Memory B cell (primary cell): ENCODE data around the gene C5orf22.
A peak's percentile ranks its signal among the peaks of the same experiment; 100 is the strongest.

Source experiments
- ATAC-seq: fragments of 150-1000 bp; cut with Tn5 transposase; 2 replicates; pipeline ENCODE4 v1.10.0; 2021; ENCODE audit warnings: low read depth, mild to moderate bottlenecking, moderate library complexity
- DNase-seq, 2 donors: peaks; one replicate each; pipeline ENCODE4 v3.0.0; 2022; ENCODE audit warnings: low spot score in 2 of 2
- H3K27ac Mint-ChIP-seq: one replicate; pipeline ENCODE4 v1.8.0; 2022; ENCODE audit warnings: mild to moderate bottlenecking, moderate library complexity, mixed read lengths
- H3K27me3 Mint-ChIP-seq: one replicate; pipeline ENCODE4 v1.8.0; 2022; ENCODE audit warnings: mixed read lengths
- H3K36me3 Mint-ChIP-seq: one replicate; pipeline ENCODE4 v1.8.0; 2022; ENCODE audit warnings: mild to moderate bottlenecking, mixed read lengths
- H3K4me1 Mint-ChIP-seq: one replicate; pipeline ENCODE4 v1.8.0; 2022; ENCODE audit warnings: mixed read lengths
- H3K4me3 Mint-ChIP-seq: one replicate; pipeline ENCODE4 v1.8.0; 2022; ENCODE audit warnings: mild to moderate bottlenecking, moderate library complexity, mixed read lengths
- H3K9me3 Mint-ChIP-seq: one replicate; pipeline ENCODE4 v1.8.0; 2022; ENCODE audit warnings: mixed read lengths

C5orf22 gene

DNA sequence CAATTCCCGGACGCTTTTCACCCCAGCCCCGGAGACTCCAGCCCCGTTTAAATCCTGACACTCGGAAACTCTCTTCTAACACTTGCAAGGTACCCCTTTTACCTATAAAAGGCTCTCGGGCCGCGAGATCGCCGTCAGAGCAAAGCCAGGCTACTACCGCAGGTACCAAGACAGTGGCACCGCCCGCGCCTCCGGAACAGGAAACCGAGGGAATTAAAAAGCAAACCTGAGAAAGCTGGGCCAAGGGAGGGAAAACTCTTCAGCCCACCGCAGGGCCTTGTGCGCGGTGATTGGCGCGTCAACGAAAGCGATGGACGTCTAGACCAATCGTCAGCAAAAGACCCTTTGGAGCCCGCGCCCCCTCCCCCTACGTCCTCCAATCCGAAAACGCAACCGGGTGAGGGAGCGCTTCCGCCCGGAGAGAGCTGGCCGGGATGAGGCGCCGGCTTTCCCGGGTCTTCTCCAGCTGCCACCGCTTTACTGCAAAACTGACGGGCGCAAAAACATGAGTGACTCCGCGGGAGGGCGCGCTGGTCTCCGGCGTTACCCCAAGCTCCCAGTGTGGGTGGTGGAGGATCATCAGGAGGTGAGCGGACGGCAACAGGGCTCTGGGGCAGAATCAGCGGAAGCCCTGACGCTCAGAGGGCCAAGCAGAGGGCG lies at the start of gene C5orf22, which contains the start of gene DROSHA:
C5orf22 (plus strand) TSS at position 414 of the 660 bp plus-strand sequence; CDS start at position 506, 92 bp downstream.
DROSHA (minus strand) TSS at position 206 of the 660 bp plus-strand sequence. CDS start 3,034 bp downstream, outside the sequence.
- H3K4me1 Mint-ChIP-seq, result peaks cover 28% of the 10 kb centered on the region
- no peaks in the 10 kb centered on the region for H3K9me3 Mint-ChIP-seq
- ATAC-seq, result peak; percentile 92
- peaks cover 18% of the 10 kb centered on the region for H3K36me3 Mint-ChIP-seq
- H3K27me3 Mint-ChIP-seq, result no peaks in the 10 kb centered on the region
- H3K4me3 Mint-ChIP-seq, result peak within 1 kb of the TSS; percentile 92
- peak; percentile 66 to 71 for DNase-seq
- peak within 1 kb of the TSS; percentile 71 for H3K27ac Mint-ChIP-seq

DNA sequence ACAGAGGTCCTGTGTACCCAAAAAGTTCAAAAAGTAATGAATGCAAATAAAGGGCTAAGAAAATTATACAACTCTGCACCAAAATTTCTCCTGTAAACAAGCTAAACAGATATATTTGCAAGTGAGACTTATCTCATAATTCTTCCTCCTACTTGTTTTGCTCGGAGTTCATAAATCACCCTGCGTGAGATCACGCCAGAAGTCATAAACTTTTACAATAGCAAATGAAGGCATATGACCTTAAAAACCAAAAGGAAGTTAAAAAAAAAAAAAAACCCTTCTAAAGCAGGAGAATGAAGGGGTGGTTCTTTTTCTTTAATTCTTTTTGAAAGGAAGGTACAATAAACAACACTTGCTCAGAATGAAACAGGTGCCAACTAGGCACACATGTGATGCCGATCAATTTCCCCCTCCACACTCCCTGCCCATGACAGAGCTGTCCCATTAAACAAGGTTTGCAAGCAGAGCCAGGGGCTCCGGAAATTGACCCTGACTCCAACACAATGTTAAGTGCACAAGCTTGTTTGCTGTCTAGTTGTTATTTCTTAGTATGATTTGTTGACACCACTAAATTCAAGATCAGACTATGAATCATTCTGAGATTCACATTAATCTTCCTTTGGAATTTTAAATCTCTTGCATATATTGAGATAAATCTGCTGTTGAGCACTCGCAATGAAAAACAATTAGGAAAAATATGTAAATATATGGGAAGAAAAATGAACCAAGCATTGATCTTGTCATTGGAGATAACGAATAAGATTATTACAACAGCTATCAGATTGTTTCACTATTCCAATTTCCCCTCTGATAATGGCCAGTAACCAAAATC lies 46.5 kb upstream of the C5orf22 start:
- H3K9me3 Mint-ChIP-seq, result no peaks in the 10 kb centered on the region
- peaks cover 37% of the 10 kb centered on the region for H3K36me3 Mint-ChIP-seq
- no peak overlapping the region for H3K27ac Mint-ChIP-seq
- no peaks in the 10 kb centered on the region for H3K4me1 Mint-ChIP-seq
- H3K27me3 Mint-ChIP-seq, result no peaks in the 10 kb centered on the region
- DNase-seq, result no peak
- no peak overlapping the region for H3K4me3 Mint-ChIP-seq
- no peak for ATAC-seq

DNA sequence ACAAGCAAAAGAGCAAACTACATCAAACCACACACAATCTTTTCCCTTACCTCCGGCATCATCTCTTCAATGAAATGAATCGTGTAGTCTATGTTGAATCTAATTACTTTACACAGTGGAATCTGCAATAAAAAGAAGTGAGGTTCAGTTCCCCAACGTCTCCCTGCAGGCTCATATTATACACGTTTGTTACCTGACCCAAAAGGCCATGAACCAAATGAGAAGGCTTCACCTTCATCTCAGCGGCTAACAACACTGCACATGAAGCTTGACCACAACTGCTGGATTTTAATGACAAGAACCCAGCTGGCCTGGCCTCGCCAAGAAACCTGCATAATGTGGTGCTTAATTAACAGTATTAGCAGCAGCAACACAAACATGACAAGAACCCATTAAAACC lies 45.7 kb upstream of the C5orf22 start:
- Mint-ChIP-seq H3K36me3 (peaks cover 33% of the 10 kb centered on the region), H3K27ac (no peak overlapping the region)

DNA sequence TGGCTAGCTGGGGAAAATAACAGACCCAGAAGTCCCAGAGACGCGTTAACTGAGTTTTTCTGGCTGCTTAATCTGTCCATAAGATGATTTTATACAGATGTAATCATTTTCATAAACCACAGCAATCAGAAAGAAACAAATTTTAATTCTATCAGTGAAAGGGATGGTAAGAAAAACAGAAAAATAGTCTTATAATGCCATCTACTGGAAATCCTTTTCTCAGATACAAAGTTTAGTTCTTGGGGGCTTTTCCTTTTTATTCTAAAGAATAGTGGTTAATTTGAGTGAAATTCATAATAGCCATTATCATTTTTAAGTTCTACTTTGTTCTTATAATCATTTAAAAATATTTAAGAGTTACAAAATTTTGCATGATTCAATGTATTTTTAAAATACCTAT lies 44.6 kb upstream of the C5orf22 start:
- Mint-ChIP-seq H3K27me3 (no peaks in the 10 kb centered on the region), H3K4me1 (no peaks in the 10 kb centered on the region), H3K27ac (no peak overlapping the region), H3K36me3 (peaks cover 28% of the 10 kb centered on the region), H3K4me3 (no peak overlapping the region), H3K9me3 (no peaks in the 10 kb centered on the region)
- no peak for ATAC-seq
- no peak for DNase-seq

More for the DNA sequence above, 45.7 kb upstream of the C5orf22 start:
- ATAC-seq (no peak), DNase-seq (no peak)
- Mint-ChIP-seq H3K27me3 (no peaks in the 10 kb centered on the region), H3K4me1 (no peaks in the 10 kb centered on the region), H3K9me3 (no peaks in the 10 kb centered on the region), H3K4me3 (no peak overlapping the region)

DNA sequence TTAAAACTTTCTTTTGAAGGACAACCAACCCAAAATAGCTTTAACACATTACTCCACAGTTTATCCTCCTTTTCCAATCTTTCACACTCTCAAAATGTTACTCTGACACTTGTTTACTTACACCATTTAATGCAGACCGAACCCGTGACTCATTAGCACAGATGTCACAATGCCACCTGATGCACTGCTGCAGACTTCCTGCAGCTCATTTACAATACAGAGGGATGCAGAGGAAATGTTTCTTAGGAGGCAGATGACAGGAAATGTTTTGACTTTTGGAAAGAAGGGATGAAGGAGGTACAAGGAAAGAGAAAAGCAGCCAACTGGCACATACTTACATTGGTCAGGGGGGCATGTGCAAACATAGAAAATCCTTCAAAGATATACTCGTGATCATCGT lies 39.2 kb upstream of the C5orf22 start:
- Mint-ChIP-seq H3K36me3 (peaks cover 40% of the 10 kb centered on the region), H3K27me3 (no peaks in the 10 kb centered on the region), H3K4me3 (no peak overlapping the region), H3K4me1 (no peaks in the 10 kb centered on the region), H3K9me3 (no peaks in the 10 kb centered on the region), H3K27ac (no peak overlapping the region)
- DNase-seq (no peak), ATAC-seq (no peak)

DNA sequence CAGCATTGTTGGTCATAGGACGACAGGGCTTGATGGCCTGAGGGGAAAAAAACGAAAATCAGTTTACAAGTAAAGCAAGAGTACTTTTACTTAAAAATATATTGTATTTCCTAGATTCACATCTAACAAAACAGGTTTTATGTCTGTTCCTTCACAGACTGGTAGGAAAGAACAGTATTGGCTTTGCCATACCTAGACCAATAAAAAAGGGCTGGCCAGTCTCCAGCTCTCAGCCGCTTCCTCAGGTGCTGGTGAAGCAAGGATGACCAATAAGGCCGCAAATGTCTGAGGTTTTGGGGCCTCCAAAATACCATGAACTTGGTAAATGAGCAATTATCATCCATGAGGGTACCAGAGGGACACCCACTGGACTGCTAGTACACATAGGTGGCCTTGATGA lies 36.8 kb upstream of the C5orf22 start:
- no peak overlapping the region for H3K4me3 Mint-ChIP-seq
- peaks cover 42% of the 10 kb centered on the region for H3K36me3 Mint-ChIP-seq
- H3K27me3 Mint-ChIP-seq, result no peaks in the 10 kb centered on the region
- DNase-seq (no peak), ATAC-seq (no peak)
- no peaks in the 10 kb centered on the region for H3K9me3 Mint-ChIP-seq
- H3K27ac Mint-ChIP-seq, result no peak overlapping the region
- H3K4me1 Mint-ChIP-seq, result no peaks in the 10 kb centered on the region

DNA sequence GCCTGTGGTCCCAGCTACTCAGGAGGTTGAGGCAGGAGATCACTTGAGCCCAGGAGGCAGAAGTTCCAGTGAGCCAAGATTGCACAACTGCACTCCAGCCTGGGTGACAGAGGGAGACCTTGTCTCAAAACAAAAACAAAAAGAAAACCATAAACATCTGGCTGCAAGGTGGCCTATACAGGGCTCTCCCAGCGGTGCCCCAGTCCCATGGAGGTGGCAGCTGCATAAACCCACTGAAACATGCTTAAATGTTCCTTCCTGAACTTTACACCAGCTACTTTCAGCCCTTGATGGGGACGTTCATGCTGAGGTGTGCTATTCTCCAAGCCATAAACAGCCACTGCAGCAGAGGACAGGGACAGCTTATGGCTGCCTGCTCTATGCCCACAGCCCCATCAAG lies 35.8 kb upstream of the C5orf22 start:
- H3K27me3 Mint-ChIP-seq, result no peaks in the 10 kb centered on the region
- DNase-seq, result no peak
- ATAC-seq, result no peak
- no peak overlapping the region for H3K4me3 Mint-ChIP-seq
- no peaks in the 10 kb centered on the region for H3K4me1 Mint-ChIP-seq
- no peaks in the 10 kb centered on the region for H3K9me3 Mint-ChIP-seq
- H3K36me3 Mint-ChIP-seq, result peaks cover 45% of the 10 kb centered on the region
- H3K27ac Mint-ChIP-seq, result no peak overlapping the region

DNA sequence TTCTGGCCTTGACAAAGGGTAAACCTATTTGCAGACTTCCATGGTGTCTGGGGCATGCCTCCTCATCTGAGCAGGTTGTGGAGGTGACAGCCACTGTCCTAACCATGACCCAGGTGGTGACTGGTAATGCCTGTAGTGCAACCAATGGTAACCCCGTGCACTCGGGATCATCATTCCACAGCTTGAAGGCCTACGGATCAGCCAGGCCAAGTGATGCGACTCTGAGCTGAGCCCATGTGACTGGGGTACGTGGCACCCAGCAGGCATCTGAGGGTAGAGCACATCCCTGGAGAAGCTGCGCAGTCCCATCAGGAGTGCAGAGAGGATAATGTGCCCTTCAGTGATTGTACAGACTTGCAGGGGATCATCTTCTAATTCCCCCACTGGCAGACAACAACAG lies 35.2 kb upstream of the C5orf22 start:
- no peaks in the 10 kb centered on the region for H3K27me3 Mint-ChIP-seq
- no peak overlapping the region for H3K27ac Mint-ChIP-seq
- H3K4me1 Mint-ChIP-seq, result no peaks in the 10 kb centered on the region
- DNase-seq (no peak), ATAC-seq (no peak)
- no peak overlapping the region for H3K4me3 Mint-ChIP-seq
- H3K9me3 Mint-ChIP-seq, result no peaks in the 10 kb centered on the region
- H3K36me3 Mint-ChIP-seq, result peaks cover 45% of the 10 kb centered on the region

DNA sequence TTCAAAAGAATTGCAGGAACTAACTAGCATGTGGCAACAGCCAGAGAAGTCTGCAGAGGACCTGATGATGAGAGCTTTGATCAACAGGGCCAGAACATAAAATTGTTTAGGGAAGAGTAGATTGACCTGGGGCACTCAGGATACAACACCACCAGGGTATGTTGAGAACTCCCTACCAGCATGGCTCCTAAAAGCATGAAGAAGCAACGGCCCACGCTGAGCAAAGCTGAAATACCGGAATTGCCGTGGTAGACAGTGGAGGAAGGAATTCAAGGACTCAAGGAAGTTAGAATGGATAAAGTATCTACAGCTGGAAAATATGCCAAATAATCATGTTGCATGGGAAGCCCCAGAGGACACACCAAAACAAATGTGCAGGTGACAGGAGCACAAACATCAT lies 31.8 kb upstream of the C5orf22 start:
- Mint-ChIP-seq H3K27me3 (no peaks in the 10 kb centered on the region), H3K27ac (no peak overlapping the region), H3K9me3 (no peaks in the 10 kb centered on the region), H3K4me3 (no peak overlapping the region), H3K4me1 (no peaks in the 10 kb centered on the region), H3K36me3 (peaks cover 55% of the 10 kb centered on the region)
- ATAC-seq (no peak), DNase-seq (no peak)

DNA sequence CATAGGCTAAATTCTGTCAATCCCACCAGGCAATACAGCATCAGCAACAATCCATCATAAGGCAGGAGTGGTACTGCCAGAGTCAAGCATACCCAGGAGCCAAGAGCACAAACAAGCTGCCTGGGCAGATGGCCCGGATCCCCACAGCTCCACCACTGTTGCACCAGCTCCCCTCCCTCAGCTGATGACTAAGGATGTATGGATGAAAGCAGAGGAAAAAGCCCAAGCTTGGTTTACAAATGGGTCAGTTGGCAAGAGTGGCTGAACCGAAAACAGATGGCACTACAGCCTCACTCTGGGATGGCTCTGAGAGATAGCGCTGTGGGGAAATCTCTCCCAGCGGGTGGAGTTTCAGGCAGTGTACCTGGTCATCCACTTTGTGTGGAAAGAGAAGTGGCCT lies 29.6 kb upstream of the C5orf22 start:
- H3K4me3 Mint-ChIP-seq, result no peak overlapping the region
- DNase-seq (no peak), ATAC-seq (no peak)
- peaks cover 48% of the 10 kb centered on the region for H3K36me3 Mint-ChIP-seq
- no peaks in the 10 kb centered on the region for H3K4me1 Mint-ChIP-seq
- no peaks in the 10 kb centered on the region for H3K9me3 Mint-ChIP-seq
- no peaks in the 10 kb centered on the region for H3K27me3 Mint-ChIP-seq
- no peak overlapping the region for H3K27ac Mint-ChIP-seq

DNA sequence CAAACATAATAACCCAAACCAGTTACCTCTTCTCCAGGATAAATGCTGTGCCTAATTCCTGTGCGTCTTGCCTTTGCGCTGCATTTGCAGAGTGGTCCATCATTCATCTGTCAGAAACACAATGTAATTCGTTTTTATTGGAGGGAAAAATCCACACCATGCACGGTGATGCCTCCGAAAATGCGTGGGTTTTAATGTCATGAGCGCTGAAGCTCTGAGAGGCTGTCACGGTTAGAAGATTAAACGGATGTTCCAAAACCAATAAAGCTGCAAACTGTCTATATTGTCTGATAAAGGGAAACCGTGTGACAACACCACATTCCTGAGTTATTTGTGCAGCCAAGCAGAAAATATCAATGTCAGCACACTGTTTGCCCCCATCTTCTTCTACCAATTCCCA lies 27.6 kb upstream of the C5orf22 start:
- Mint-ChIP-seq H3K9me3 (no peaks in the 10 kb centered on the region), H3K4me1 (no peaks in the 10 kb centered on the region), H3K27ac (no peak overlapping the region), H3K36me3 (peaks cover 46% of the 10 kb centered on the region), H3K27me3 (no peaks in the 10 kb centered on the region), H3K4me3 (no peak overlapping the region)
- DNase-seq (no peak), ATAC-seq (no peak)

DNA sequence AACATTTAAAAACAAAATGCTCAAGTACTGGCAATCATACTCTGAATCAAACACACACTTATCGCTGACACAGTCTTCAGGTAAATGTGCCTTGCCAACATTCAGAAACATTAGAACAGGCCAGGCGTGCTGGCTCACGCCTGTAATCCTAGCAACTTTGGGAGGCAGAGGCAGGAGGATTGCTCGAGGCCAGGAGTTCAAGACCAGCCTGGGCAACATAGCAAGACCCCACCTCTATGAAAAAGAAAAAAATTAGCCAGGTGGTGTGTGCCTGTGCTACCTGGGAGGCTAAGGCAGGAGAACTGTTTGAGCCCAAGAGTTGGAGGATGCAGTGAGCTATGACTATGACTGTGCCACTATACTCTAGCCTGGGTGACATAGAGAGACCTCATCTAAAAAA lies 20.8 kb upstream of the C5orf22 start:
- DNase-seq, result no peak
- no peak overlapping the region for H3K4me3 Mint-ChIP-seq
- H3K27me3 Mint-ChIP-seq, result no peaks in the 10 kb centered on the region
- ATAC-seq, result no peak
- H3K9me3 Mint-ChIP-seq, result no peaks in the 10 kb centered on the region
- H3K36me3 Mint-ChIP-seq, result peaks cover 43% of the 10 kb centered on the region
- H3K4me1 Mint-ChIP-seq, result no peaks in the 10 kb centered on the region
- no peak overlapping the region for H3K27ac Mint-ChIP-seq

DNA sequence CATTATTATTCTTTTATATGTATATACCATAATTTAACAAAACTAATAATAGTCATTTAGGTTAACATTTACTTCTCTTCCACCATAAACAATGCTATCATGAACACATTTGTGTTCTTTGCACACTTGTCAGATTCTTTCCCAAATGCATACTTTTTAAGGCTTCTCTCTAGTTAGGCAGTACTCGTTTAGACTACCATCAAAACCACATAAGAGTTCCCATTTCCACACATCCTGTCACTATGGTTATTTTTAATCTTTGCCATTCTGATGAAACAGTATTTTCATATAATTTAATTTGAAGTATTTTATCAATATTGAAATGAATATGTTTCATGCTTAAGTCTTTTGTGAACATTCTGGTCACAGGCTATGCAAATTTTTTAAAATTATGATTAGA lies 15.3 kb upstream of the C5orf22 start:
- H3K9me3 Mint-ChIP-seq, result no peaks in the 10 kb centered on the region
- ATAC-seq (no peak), DNase-seq (no peak)
- H3K27me3 Mint-ChIP-seq, result no peaks in the 10 kb centered on the region
- H3K4me3 Mint-ChIP-seq, result no peak overlapping the region
- H3K4me1 Mint-ChIP-seq, result peaks cover 2% of the 10 kb centered on the region
- H3K27ac Mint-ChIP-seq, result no peak overlapping the region
- peaks cover 25% of the 10 kb centered on the region for H3K36me3 Mint-ChIP-seq

DNA sequence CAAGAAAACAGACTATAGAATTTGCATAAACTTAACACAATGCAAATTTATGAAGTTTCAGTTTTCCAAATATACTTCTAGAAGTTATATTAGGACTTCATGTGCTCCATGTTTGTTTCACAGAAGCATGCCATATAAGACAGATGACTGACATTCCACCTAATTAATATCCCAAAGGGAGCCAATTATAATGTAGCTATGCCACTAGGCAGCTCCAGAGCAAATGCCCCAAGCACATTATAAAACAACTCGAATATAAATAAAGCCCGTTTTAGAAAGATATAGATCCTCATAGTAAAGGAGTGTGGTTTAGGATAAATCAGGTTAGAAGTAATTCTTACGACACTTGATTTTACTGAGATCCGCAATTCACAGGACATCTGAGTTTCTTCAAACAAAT lies 9.1 kb upstream of the C5orf22 start:
- H3K27me3 Mint-ChIP-seq, result no peaks in the 10 kb centered on the region
- no peaks in the 10 kb centered on the region for H3K9me3 Mint-ChIP-seq
- H3K4me3 Mint-ChIP-seq, result no peak overlapping the region
- no peak for ATAC-seq
- no peak overlapping the region for H3K27ac Mint-ChIP-seq
- H3K4me1 Mint-ChIP-seq, result peaks cover 13% of the 10 kb centered on the region
- peaks cover 48% of the 10 kb centered on the region for H3K36me3 Mint-ChIP-seq
- DNase-seq, result no peak
